ENCODE results near the gene CHST11.

Gene CHST11

GRCh38 chr12:104623883-104624282, 167.1 kb downstream of the CHST11 start:
- no peak for TF ChIP-seq CTCF (IDR thresholded peaks at IDR 0.05; ENCODE audit: control insufficient read depth, extremely low read depth, insufficient read depth)
- no peak overlapping the region for H3K4me3 ChIP-seq (ENCODE audit: low read depth, low read length)
- DNase-seq (ENCODE audit: low read depth) = no peak

- no peak for TF ChIP-seq CTCF (IDR thresholded peaks at IDR 0.05; ENCODE audit: control insufficient read depth, extremely low read depth, insufficient read depth)
- H3K4me3 ChIP-seq (ENCODE audit: low read depth, low read length) = no peak overlapping the region
- DNase-seq (ENCODE audit: low read depth) = no peak
These were observed 167.8 kb downstream of the CHST11 start for GRCh38 chr12:104624529-104624928.

GRCh38 chr12:104626069-104626837, 169.5 kb downstream of the CHST11 start:
- TF ChIP-seq CTCF (IDR thresholded peaks at IDR 0.05; ENCODE audit: control insufficient read depth, extremely low read depth, insufficient read depth) = no peak
- no peak overlapping the region for H3K4me3 ChIP-seq (ENCODE audit: low read depth, low read length)
- no peak for DNase-seq (ENCODE audit: low read depth)

- no peak for TF ChIP-seq CTCF (IDR thresholded peaks at IDR 0.05; ENCODE audit: control insufficient read depth, extremely low read depth, insufficient read depth)
- H3K4me3 ChIP-seq (ENCODE audit: low read depth, low read length) = no peak overlapping the region
These were observed 170.7 kb downstream of the CHST11 start for GRCh38 chr12:104627231-104627989.

GRCh38 chr12:104627990-104628830, 171.5 kb downstream of the CHST11 start:
- no peak for DNase-seq (ENCODE audit: low read depth)
- no peak for TF ChIP-seq CTCF (IDR thresholded peaks at IDR 0.05; ENCODE audit: control insufficient read depth, extremely low read depth, insufficient read depth)
- no peak overlapping the region for H3K4me3 ChIP-seq (ENCODE audit: low read depth, low read length)

More at GRCh38 chr12:104627231-104627989, 170.7 kb downstream of the CHST11 start:
- no peak for DNase-seq (ENCODE audit: low read depth)

- no peak overlapping the region for H3K4me3 ChIP-seq (ENCODE audit: low read depth, low read length)
- no peak for DNase-seq (ENCODE audit: low read depth)
- TF ChIP-seq CTCF (IDR thresholded peaks at IDR 0.05; ENCODE audit: control insufficient read depth, extremely low read depth, insufficient read depth) = no peak
These were observed 172.0 kb downstream of the CHST11 start for GRCh38 chr12:104628831-104629135.
